ENCODE data around the gene IGSF6.

Gene IGSF6

GRCh38 chr16:21602785-21603184 lies 49.6 kb downstream of the IGSF6 start:
- no peak for DNase-seq (ENCODE audit: low read depth in 2 of 2)

- DNase-seq (ENCODE audit: low read depth in 2 of 2), result peak in 1 of 2 donors; percentile 12
Observed at GRCh38 chr16:21600031-21600773, 52.2 kb downstream of the IGSF6 start.

GRCh38 chr16:21599122-21600030 lies 53.0 kb downstream of the IGSF6 start, which contains the start of gene METTL9:
METTL9 (plus strand) TSS chr16:21599577; CDS start chr16:21599734, 157 bp downstream.
- peak; percentile 91 to 94 for DNase-seq (ENCODE audit: low read depth in 2 of 2)

DNA sequence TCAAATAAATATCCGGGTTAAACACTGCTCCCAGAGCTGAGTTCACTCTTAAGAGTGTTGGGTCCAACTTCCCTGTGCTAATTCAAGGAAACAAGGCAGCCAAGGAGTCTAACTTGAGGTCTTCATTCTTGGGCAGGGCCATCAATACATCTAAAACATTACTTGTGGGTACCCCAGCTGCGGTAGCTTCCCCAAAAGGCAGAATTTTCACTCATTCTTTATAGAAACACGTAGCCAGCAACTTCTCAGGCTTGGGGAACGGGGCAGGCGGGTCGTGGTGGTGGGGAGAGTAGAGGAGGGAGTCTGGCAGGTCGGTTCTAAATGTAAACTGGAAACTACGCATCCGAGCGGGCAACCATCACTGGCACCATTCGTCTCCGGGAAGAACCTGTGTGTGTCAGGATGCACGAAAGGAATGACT lies 53.7 kb downstream of the IGSF6 start:
- no peak for DNase-seq (ENCODE audit: low read depth in 2 of 2)

GRCh38 chr16:21598206-21598605 lies 54.2 kb downstream of the IGSF6 start:
- DNase-seq (ENCODE audit: low read depth in 2 of 2), result no peak

GRCh38 chr16:21597561-21598030 lies 54.8 kb downstream of the IGSF6 start:
- no peak for DNase-seq (ENCODE audit: low read depth in 2 of 2)

- DNase-seq (ENCODE audit: low read depth in 2 of 2), result no peak
Observed at GRCh38 chr16:21593530-21594289, 58.7 kb downstream of the IGSF6 start.

- no peak for DNase-seq (ENCODE audit: low read depth in 2 of 2)
Observed at GRCh38 chr16:21592191-21592590, 60.2 kb downstream of the IGSF6 start.

- no peak for DNase-seq (ENCODE audit: low read depth in 2 of 2)
Observed at GRCh38 chr16:21590796-21591195, 61.6 kb downstream of the IGSF6 start.

- DNase-seq (ENCODE audit: low read depth in 2 of 2), result no peak
Observed at GRCh38 chr16:21590287-21590686, 62.1 kb downstream of the IGSF6 start.

- DNase-seq (ENCODE audit: low read depth in 2 of 2), result no peak
Observed at GRCh38 chr16:21589551-21589950, 62.9 kb downstream of the IGSF6 start.

Measured in stimulated activated CD8-positive, alpha-beta memory T cell treated with anti-CD3 and anti-CD28 coated beads, Interleukin-15, amount 100 ng/mL, for 48 hours (primary cell).